Right hindlimb (tissue), 1 donor: ENCODE results near the gene NES.

ENCODE experiments used
- DNase-seq: peaks from one replicate; pipeline ENCODE4 v3.0.0-alpha.2; 2018

The NES gene

GRCh38 chr1:156677616-156678596, 699 bp upstream of the NES start:
- peak; percentile 88 for DNase-seq

- DNase-seq, result no peak
Measured at GRCh38 chr1:156676114-156676819, 940 bp downstream of the NES start.

GRCh38 chr1:156675210-156676113, 1.7 kb downstream of the NES start:
- DNase-seq, result peak; percentile 85

- no peak for DNase-seq
Measured at GRCh38 chr1:156673387-156674121, 3.7 kb downstream of the NES start.

GRCh38 chr1:156671804-156672203, 5.4 kb downstream of the NES start:
- no peak for DNase-seq

GRCh38 chr1:156670791-156671190, 6.4 kb downstream of the NES start:
- no peak for DNase-seq

- DNase-seq, result no peak
Measured at GRCh38 chr1:156670359-156670758, 6.8 kb downstream of the NES start.

- no peak for DNase-seq
Measured at GRCh38 chr1:156669794-156670193, 7.4 kb downstream of the NES start.

- DNase-seq, result no peak
Measured at GRCh38 chr1:156668801-156669637, 8.2 kb downstream of the NES start.

GRCh38 chr1:156667968-156668709, 9.1 kb downstream of the NES start:
- DNase-seq, result no peak

GRCh38 chr1:156667610-156667967, 9.6 kb downstream of the NES start:
- DNase-seq, result peak; percentile 93

GRCh38 chr1:156666862-156667609, 10.2 kb downstream of the NES start:
- no peak for DNase-seq

GRCh38 chr1:156665539-156665938, 11.7 kb downstream of the NES start:
- no peak for DNase-seq

GRCh38 chr1:156664767-156665411, 12.3 kb downstream of the NES start:
- peak; percentile 76 for DNase-seq

GRCh38 chr1:156664046-156664766, 13.0 kb downstream of the NES start:
- peak; percentile 75 for DNase-seq

GRCh38 chr1:156663178-156663577, 14.0 kb downstream of the NES start:
- peak; percentile 88 for DNase-seq

GRCh38 chr1:156662800-156663055, 14.5 kb downstream of the NES start:
- DNase-seq, result no peak

GRCh38 chr1:156662005-156662799, 15.0 kb downstream of the NES start:
- DNase-seq, result no peak
